Sigmoid colon (tissue), 4 donors: ENCODE data around the gene ACP2.

Source experiments
- POLR2A ChIP-seq, 2 donors: fragments of 450-650 bp; IDR thresholded peaks; one replicate each; pipeline ENCODE4 v1.6.1; 2016; ENCODE audit warnings: antibody characterized with exemption in 2 of 2, mild to moderate bottlenecking in 2 of 2, moderate library complexity in 2 of 2
- POLR2AphosphoS5 ChIP-seq, 4 donors: sonication (generic); formaldehyde crosslinking; IDR thresholded peaks; one replicate each; pipeline ENCODE4 v1.6.1; 2017; ENCODE audit warnings: antibody characterized with exemption in 4 of 4
- TF ChIP-seq, protein P1 (sequence below), 4 experiments: fragments of 450-650 bp in 3 of 4; fragments of 200-600 bp in 1 of 4; IDR thresholded peaks; one replicate each; pipeline ENCODE4 v1.5.1; 2016 to 2019; ENCODE audit warnings: antibody characterized with exemption in 4 of 4, mild to moderate bottlenecking in 3 of 4, moderate library complexity in 2 of 4

- TF ChIP-seq, protein P1, sequence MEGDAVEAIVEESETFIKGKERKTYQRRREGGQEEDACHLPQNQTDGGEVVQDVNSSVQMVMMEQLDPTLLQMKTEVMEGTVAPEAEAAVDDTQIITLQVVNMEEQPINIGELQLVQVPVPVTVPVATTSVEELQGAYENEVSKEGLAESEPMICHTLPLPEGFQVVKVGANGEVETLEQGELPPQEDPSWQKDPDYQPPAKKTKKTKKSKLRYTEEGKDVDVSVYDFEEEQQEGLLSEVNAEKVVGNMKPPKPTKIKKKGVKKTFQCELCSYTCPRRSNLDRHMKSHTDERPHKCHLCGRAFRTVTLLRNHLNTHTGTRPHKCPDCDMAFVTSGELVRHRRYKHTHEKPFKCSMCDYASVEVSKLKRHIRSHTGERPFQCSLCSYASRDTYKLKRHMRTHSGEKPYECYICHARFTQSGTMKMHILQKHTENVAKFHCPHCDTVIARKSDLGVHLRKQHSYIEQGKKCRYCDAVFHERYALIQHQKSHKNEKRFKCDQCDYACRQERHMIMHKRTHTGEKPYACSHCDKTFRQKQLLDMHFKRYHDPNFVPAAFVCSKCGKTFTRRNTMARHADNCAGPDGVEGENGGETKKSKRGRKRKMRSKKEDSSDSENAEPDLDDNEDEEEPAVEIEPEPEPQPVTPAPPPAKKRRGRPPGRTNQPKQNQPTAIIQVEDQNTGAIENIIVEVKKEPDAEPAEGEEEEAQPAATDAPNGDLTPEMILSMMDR (IDR thresholded peaks at IDR 0.05) = no peak
- TF ChIP-seq POLR2A (IDR thresholded peaks at IDR 0.05) (no peak), POLR2AphosphoS5 (IDR thresholded peaks at IDR 0.05) (no peak)
Measured at GRCh38 chr11:47201015-47201414, 47.6 kb downstream of the ACP2 start.
